ENCODE measurements around the gene HGFAC.
"Not testable (repeated sequence)": the region's sequence is repeated elsewhere in the genome, so short reads cannot be mapped to it uniquely, and the experiment has no call there.

HGFAC gene

GRCh38 chr4:3441501-3442459, at the start of gene HGFAC:
Gene HGFAC (plus strand): TSS chr4:3441968. CDS start chr4:3442002, 34 bp downstream.
- DNase-seq, result no peak

- no peak for DNase-seq
Measured at GRCh38 chr4:3392321-3392720, 49.4 kb upstream of the HGFAC start.

- DNase-seq, result no peak
Measured at GRCh38 chr4:3393171-3393570, 48.6 kb upstream of the HGFAC start.

GRCh38 chr4:3396600-3396999, 45.2 kb upstream of the HGFAC start:
- DNase-seq, result no peak

GRCh38 chr4:3397128-3397527, 44.6 kb upstream of the HGFAC start:
- DNase-seq, result no peak

- DNase-seq, result no peak
Measured at GRCh38 chr4:3399277-3400194, 42.2 kb upstream of the HGFAC start.

GRCh38 chr4:3401436-3402171, 40.2 kb upstream of the HGFAC start:
- no peak for DNase-seq

- no peak for DNase-seq
Measured at GRCh38 chr4:3402491-3403347, 39.0 kb upstream of the HGFAC start.

GRCh38 chr4:3403348-3403906, 38.3 kb upstream of the HGFAC start:
- DNase-seq, result no peak

GRCh38 chr4:3404546-3404945, 37.2 kb upstream of the HGFAC start:
- no peak for DNase-seq

- no peak for DNase-seq
Measured at GRCh38 chr4:3405176-3405575, 36.6 kb upstream of the HGFAC start.

- DNase-seq, result no peak
Measured at GRCh38 chr4:3406021-3406420, 35.7 kb upstream of the HGFAC start.

GRCh38 chr4:3406431-3406830, 35.3 kb upstream of the HGFAC start:
- no peak for DNase-seq

GRCh38 chr4:3407171-3407771, 34.5 kb upstream of the HGFAC start:
- DNase-seq, result no peak

GRCh38 chr4:3407930-3408792, 33.6 kb upstream of the HGFAC start:
- DNase-seq, result no peak

GRCh38 chr4:3408793-3409330, 32.9 kb upstream of the HGFAC start:
- DNase-seq, result no peak

- DNase-seq, result no peak
Measured at GRCh38 chr4:3409571-3410091, 32.1 kb upstream of the HGFAC start.

GRCh38 chr4:3410401-3411135, 31.2 kb upstream of the HGFAC start:
- no peak for DNase-seq

GRCh38 chr4:3411190-3411589, 30.6 kb upstream of the HGFAC start:
- not testable (repeated sequence) for DNase-seq
